ENCODE data around the gene DECR2.

DNA sequence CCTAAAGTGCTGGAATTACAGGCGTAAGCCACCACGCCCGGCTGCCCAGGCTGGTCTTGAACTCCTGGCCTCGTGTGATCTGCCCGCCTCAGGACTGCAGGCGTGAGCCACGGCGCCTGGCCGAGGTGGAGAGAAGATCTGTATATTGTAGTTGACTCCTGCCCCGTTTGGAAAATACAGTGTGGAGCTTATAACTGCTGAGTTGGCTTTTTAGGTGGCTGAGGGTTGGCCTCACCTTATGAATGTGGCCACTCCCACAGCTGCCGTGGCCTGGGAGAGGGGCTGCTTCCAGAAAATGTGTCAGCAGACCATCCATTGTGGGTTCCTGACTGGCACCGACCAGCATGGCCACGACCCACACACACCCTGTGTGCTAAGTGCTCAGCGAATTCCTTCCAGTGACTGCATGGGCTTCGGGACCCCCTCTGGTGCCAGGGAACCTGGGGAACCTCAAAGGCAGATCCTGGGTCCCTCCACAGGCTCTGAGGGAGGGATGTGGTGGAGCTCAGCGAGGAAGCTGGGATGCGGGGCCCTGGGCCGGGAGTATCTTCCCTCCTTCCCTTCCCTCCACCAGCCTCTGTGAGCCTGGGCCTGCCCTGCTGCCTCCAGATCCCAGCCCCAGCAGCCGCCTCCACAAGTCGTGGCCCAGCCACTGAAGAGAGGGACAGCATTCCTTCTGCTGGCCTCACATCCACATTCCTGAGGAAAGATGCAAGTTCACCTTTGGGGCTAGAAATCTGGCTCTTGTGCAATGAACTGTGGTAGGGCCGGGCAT lies 12.9 kb downstream of the DECR2 start:
- TF ChIP-seq POLR2A (IDR thresholded peaks at IDR 0.05; ENCODE audit: low read length) (no peak), GATA1 (IDR thresholded peaks at IDR 0.05; ENCODE audit: low read depth, low read length) (no peak)
